ENCODE data around the gene KSR1. TPM values are rescaled to one million over a fixed set of nuclear protein-coding genes. Genes with fewer than 3 reads are reported as not detected.
"Not testable (repeated sequence)": the region's sequence is repeated elsewhere in the genome, so short reads cannot be mapped to it uniquely, and the experiment has no call there.

The KSR1 gene
- total RNA-seq, 1 donor from 2014 or later = 8.3 TPM

DNA sequence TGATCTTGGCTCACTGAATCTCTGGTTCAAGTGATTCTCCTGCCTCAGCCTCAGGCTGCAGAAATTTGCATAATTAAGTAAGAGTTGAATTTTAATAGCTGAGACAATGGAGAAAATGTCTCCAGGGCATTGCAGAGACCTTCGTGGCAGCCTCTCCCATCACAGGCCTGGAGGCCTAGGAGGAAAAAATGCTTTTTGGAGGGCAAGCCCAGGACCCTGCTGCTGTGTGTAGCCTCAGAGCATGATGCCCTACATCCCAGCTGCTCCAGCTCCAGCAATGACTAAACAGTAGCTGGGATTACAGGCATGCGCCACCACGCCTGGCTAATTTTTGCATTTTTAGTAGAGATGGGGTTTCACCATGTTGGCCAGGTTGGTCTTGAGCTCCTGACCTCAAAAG lies 45.1 kb downstream of the KSR1 start:
- intact Hi-C loops (cut with DNase I); DNase-seq; ATAC-seq (ENCODE audit: poor library complexity): not testable (repeated sequence)

DNA sequence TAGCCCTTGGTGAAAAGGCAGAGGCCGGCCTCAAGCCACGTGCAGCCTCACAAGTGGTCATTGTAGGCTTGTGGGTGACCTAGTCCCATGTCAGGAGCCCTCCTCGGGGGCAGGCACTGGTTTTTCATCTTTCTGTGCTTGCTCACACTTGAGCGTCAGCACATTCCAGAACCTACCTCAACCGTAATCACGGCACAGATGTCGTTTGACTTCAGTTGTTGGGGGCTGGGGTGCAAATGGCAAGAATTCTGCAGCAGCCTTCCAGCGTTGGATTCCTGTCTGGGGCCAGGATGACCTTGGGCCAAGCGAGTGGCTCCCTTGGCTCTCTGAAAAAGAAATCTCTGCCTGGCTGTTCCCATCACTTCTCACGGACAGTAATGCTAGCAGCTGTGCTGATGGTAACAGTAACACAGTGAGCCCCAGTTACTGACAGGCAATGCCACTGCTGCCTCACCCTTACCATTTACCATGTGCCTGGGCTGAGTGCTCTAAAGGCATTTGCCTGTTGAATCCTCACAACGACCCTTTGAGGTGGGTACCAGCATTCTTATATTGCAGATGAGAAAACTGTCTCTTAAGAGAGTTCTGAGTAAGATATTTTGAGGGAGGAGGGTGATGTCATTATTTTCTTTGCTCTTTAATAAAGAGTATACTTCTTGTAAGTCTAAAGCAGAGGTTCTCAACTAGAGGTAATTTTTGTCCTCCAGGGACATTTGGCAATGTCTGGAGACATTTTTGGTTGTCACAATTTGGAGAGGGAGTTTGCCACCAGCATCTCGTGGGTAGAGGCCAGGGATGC lies 46.5 kb downstream of the KSR1 start:
- no peak for DNase-seq
- ATAC-seq (ENCODE audit: poor library complexity) = peak; percentile 80
- intact Hi-C loops (cut with DNase I) = no loop called here

DNA sequence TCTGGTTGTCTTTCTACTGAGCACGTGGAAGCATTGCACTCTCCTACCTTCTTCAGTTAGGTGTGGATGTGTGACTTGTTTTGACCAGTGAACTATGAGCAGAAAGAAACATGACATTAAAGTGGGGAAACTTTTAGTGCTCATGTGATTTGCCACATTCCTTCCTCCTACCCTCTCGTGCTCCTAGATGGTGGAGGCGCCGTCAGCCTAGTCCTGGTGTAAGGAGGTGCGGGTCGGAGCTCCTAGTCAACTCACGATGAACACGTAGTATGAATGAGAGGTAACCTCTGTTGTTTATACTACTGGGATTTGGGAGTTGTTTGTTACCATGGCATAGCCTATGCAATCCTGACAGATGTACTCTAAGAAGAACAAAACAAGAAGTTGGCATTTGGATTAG lies 47.4 kb downstream of the KSR1 start:
- ATAC-seq (ENCODE audit: poor library complexity) (no peak), DNase-seq (no peak)
- intact Hi-C loops (cut with DNase I) = no loop called here

DNA sequence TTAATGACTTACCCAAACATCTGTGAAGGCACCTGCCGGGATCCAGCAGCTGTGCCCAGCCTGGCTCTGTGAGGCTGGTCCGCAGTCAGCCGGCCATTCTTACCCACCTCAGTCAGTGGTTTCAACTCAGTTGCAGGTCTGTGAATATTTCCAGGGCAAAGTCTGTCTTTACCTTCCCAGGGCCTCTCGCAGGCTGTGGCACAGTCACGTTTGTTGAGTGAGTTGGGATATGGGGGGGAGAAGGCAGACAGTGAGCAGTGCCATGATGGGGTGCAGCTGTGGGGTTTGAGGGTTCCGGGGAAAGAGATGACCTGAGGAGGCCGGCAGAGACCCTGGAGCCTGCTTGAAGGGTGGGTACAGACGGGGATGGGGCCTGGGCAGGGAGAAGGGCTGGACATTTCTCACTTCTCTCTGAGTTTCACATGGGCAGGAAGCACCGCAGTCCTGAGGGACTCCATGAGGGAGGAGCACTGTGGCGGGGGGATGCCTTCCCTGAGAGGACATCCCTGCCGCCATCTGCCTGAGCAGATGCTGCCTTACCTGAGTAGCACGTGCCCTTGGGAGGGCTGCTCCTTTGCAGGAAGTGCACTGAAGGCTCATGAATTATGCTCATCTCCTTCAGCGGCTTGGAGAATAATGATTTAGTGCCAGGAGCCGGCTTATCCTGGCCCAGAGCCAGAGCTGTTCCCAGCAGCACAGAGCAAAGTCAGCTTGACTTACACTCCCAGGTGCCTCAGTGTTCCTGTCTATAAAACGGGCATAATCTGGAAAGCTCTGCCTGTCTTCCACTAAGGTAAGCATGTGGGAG lies 48.1 kb downstream of the KSR1 start:
- DNase-seq (no peak), ATAC-seq (ENCODE audit: poor library complexity) (no peak)
- intact Hi-C loops (cut with DNase I) = no loop called here

DNA sequence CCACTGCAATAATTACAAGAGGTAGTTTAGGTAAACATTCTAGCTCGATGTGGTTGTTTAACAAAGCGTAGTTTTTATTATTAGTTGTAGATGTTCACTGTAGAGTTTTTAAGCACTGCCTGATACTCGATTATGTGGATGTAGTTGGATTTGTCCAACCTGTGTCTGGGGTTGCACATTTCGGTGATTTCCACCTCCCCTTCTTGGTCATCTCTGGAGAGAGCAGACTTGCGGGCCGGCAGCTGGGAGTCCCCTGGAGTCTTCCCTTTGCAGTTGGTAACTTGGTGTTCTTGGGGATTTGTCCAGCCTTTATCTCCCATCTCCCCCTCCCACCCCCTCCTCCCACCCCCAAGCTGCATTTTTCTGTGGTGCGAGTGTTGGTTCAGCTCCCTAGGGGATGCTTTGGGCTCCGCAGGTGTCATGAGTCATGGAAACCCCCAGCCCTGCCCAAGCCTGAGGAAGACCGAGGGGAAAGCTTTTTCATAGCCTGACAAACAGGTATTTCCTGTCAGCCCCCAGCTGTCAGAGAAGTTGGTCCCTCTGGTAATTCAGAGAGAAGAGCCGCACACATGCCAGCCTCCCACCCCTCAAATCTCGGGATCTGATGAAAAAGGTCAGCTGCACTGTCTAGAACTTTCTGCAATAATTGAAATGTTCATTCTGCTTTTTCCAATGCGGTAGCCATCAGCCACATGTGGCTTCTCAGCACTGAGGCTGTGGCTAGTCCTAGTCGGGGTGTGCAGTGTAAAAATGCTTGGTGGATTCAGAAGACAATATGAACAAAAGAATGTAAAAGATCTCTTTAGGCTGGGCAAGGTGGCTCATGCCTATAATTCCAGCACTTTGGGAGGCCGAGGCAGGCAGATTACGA lies 50.3 kb downstream of the KSR1 start:
- no peak for ATAC-seq (ENCODE audit: poor library complexity)
- intact Hi-C loops (cut with DNase I) = no loop called here
- DNase-seq = no peak

DNA sequence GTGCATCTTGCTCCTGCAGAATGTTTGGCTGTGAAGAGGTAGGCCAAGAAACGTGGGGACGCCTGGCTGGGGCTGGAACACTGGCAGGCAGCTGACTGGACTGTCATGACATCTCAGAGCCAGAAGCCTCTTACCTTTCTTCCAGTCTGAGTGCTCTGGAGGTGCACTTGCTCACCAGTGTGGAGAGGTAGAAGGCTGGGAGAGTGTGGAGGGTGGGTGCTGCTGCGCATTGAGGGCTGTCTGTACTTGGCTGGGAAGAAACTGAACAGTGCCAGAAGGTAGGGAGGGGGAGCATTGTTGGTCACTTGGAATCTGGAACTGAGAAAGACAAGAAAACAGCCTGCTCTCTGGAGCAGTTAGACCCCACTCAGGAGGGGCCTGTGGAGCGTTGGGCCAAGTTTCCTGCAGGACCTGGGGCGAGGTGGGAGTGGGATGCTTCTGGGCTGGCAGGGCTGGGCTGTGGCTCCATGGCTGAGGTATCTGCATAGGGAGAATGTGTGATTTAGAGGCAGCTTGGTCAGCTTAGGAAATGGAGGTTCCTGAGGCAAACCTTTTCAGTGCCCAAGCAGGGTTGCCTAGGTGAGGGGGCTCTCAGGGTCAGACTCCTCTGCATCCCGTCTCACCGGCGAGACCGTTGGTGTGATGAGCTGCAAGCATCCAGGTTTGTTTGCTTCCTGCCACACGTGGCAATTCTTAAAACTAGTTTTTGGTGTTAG lies 55.1 kb downstream of the KSR1 start:
- no peak for DNase-seq
- no peak for ATAC-seq (ENCODE audit: poor library complexity)
- intact Hi-C loops (cut with DNase I) = no loop called here

DNA sequence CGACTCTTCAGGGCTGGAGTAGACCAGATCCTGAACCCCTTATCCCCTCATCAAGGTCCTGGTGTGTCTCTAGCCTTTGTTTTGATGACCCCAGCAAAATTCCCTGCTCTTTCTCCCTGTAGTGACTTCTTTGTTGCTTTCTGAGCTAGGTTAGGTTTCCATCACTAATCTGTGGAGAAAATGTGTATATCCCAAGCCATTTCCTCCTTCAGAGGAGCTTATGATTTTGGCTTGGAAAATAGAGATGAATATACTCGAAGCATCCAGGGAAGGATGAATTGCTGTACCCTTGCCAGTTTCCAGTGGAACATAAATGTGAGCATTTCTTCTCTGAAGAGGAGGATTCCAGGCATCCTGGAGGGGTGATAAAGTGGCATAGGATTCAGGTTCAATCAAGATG lies 55.8 kb downstream of the KSR1 start:
- intact Hi-C loops (cut with DNase I) = no loop called here
- DNase-seq (no peak), ATAC-seq (ENCODE audit: poor library complexity) (no peak)

DNA sequence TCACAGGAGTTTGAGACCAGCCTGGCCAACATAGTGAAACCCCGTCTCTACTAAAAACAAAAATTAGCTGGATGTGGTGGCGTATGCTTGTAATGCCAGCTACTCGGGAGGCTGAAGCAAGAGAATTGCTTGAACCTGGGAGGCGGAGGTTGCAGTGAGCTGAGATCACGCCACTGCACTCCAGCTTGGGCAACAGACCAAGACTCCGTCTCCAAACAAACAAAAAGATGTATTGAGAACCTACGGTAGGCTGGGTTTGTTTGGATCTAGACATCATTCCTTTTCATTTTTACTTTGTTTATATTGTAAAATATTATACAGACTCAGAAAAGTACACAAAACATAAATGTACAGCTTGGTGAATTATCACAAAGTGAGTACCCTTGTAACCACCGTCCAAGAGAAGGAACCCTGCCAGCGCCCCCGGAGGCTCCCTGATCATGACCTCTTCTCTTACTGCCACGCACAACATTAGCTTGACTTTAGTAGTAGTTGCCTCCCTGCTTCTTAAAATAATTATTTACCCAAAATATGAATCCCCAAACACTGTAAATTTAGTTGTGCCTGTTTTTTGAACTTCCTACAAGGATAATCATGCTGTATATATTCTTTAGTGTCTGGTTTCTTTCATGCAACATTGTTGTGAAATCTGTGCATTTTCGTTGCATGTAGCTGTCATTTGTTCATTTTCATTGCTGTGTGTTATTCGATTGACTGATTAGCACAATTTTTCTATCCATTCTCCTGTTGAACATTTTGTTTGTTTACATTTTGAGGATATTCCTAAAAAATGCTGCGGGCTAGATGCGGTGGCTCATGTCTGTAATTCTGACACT lies 56.5 kb downstream of the KSR1 start:
- ATAC-seq (ENCODE audit: poor library complexity) (no peak), DNase-seq (no peak)
- intact Hi-C loops (cut with DNase I) = no loop called here

DNA sequence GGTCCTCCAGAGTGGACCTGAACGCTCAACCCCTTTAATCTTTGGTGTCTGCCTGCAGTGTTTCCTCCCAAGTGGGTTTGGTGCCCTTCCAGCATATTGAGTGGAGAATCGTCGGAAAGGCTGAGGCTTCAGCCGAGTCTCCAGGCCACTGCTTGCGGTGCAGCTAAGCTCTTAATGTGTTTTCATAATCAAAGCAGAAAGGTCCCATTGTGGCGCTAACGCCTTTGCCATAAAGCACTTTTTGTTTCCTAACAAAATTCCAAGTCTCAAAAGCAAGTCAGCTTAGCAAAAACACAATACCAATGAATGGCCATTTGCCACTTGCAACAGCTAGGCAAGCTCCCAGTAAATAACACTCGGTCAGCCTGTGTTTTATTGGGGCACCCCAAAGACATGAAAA lies 57.6 kb downstream of the KSR1 start:
- intact Hi-C loops (cut with DNase I) = no loop called here
- ATAC-seq (ENCODE audit: poor library complexity) = no peak
- DNase-seq = no peak

DNA sequence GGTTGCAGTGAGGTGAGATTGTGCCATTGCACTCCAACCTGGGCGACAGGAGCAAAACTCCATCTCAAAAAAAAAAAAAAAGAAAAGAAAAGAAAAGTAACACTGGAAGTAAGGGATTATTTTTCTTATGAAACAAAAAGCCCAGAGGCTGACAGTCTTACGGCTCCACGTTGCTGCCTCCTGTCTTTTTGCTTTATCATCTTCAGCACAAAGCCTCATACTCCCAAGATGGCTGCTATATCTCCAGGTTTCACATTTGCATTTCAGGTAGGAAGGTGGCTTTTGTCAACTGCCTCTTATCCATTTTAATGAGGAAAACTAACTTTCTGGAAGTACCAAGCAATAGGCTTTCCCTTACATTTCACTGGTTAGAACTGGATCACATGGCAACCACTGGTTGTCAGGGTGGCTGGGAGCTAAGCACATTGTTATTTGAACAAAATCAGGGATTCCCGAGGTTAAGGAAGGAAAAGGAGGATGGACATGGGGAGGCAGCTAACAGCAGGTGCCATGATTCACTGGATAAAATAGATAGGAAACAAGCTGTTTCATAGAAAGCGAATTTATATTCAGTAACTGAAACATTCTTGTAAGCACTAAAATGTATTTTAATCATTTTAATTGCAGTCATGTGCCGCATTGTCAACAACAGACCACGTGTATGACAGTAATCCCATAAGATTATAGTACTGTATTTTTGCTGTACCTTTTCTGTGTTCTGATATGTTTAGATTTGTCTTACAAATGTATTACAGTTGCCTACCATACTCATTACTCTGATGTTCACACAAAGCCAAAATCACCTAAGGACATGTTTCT lies 58.6 kb downstream of the KSR1 start:
- no peak for DNase-seq
- intact Hi-C loops (cut with DNase I) = no loop called here
- no peak for ATAC-seq (ENCODE audit: poor library complexity)

DNA sequence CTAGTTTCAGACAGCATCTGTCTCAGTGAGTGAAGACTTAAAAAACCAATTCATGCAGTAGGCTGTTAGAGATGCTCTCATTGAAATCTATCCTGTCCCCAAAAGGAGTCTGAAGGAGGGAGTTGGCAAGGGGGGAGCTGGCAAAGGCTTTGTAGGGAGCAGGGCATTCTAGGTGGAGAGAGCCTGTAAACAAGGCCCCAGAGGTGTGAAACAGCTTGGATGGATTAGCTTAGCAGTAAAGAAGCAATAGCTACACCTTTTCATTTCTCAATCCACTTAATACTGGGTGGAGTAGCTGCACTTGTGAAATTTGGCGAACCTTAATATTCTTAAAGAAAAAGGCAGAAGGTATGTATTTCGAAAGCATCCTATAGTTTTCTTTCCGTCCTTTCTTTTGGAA lies 61.8 kb downstream of the KSR1 start:
- ATAC-seq (ENCODE audit: poor library complexity) = no peak
- intact Hi-C loops (cut with DNase I) = no loop called here
- DNase-seq = no peak

DNA sequence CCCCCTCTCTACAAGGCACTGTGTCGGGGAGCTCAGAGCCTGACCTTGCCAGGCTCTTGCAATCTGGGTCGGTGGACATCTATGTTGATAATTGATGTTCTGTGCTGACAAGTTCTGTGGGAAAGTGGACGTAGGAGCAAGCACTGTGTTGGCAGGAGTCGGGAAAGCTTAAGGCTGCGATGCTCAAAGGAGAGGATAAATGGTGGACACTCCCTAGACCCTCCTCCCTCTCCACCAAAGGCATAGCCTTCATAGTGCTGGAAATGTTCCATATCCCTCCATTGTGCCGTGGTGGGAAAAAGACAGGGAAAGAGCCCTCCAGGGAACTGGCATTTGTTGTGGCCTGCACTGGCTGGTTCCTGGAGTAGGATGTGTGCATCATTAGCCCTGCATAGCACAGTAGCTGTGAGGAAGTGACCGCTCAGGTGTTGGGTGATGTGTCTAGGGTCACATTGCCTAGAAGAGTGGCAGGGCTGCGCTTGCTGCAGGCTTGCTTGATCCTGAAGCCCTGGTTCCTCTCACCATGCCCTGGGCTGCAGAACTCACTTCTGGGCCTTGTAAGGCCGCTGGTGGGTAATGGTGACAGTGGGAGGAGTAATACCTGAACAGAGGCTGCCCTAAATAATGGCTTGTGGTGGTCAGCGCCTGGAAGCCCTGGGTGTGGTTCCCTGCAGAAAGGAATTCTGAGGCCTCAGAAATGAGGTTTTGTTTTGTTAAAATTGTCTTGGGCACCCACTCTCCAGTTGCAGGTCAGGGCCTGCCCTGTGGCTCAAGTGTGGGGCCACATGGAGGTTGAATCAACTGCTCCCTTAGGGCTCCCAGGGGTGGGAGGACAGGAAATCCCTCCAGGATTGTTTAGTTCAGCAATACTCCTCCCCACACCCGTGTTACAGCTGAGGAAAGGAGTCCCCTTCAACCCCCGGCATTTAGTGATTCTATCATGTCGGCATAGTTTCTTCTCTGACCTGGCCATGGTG lies 62.6 kb downstream of the KSR1 start:
- intact Hi-C loops (cut with DNase I) = no loop called here
- ATAC-seq (ENCODE audit: poor library complexity) = no peak
- DNase-seq = no peak

DNA sequence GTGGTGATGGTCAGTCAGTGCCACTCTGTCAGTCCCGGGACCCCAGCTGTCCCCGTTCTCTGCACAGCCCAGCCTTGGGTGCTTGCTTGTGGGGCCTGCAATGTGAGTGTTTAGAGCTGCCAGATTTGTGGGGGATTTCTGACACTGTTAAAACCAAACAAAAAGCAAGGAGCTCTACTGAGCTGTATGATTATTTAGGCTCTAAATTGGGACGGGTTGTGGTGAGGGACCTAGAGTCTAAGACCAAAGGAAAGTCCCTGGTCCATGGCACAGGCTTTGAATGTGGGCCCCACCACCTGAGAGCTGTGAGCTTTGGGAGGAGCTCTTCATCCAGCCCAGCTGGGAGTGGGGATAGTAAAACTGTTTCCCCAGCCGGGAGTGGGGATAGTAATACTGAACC lies 63.3 kb downstream of the KSR1 start:
- DNase-seq (no peak), ATAC-seq (ENCODE audit: poor library complexity) (no peak)
- intact Hi-C loops (cut with DNase I) = no loop called here

DNA sequence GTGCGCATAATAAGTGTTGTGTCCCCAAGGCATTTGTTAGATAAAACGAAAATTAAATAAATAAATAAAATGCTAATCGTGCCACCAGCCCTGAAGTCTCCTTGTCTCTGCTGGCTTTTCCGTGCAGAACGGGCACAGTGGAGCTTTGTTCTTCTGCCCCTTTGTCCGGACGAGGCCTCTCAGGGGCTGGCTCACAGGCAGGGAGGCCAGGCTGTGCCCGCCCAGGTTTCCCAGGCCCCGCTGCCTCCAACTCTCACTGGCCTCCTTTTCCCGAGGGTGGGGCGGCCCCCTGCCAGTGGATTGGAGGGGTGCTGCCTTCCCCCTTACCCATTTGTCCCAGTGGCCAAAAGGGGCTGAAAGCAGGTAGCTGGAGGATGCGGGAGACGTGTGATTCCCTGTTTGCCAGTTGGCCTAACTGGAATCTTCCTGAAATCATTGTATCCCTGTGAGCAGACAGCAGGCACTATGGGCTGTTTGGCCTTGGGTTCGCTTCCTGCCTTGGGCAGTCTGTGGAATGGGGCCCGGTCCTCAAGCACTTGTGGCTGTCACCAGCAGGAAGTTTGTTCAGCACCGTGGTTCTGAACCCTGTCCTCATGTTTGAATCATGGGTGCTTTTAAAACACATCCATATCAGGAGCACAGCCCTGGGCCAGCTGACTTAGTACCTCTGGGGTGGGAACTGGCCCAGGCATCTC lies 64.4 kb downstream of the KSR1 start:
- intact Hi-C loops (cut with DNase I) = no loop called here
- no peak for DNase-seq
- ATAC-seq (ENCODE audit: poor library complexity) = no peak

DNA sequence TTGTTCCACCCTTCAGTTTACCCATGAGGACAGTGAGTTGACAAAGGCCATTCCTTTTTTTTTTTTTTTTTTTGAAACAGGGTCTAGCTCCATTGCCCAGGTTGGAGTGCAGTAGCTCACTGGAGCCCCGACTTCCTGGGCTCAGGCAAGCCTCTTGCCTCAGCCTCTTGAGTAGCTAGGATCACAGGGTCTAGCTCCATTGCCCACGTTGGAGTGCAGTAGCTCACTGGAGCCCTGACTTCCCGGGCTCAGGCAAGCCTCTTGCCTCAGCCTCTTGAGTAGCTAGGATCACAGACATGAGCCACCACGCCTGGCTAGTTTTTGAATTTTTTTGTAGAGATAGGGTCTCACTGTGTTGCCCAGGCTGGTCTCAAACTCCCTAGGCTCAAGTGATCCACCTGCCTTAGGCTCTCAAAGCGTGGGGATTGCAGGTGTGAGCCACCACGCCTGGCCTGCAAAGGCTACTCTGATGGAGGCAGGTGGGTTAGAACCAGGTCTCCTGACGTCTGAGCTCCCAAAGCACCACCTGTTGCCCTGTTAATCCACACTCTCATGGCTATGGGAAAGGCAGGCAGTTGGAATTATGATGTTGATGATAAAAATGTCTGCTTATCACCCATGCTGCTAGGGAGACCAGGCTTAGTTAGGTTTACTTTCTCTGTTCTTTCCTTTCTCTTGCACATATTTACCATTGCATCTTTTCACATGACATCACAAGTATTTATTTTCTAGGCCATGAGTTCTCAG lies 65.2 kb downstream of the KSR1 start:
- DNase-seq (no peak), ATAC-seq (ENCODE audit: poor library complexity) (no peak)
- intact Hi-C loops (cut with DNase I) = no loop called here

Measured in Right ventricle myocardium superior (tissue), 1 donor.